Hippocampal formation (tissue), 2 donors: ENCODE results near the gene DOP1B.
"Not testable (repeated sequence)": the region's sequence is repeated elsewhere in the genome, so short reads cannot be mapped to it uniquely, and the experiment has no call there.

Experiments
- DNase-seq, 2 donors: peaks; one replicate each; lab custom pipeline; 2025; lab: John Stamatoyannopoulos, UW

DOP1B gene

GRCh38 chr21:36175771-36176565 is 19.3 kb downstream of the DOP1B start:
- DNase-seq = no peak

DNA sequence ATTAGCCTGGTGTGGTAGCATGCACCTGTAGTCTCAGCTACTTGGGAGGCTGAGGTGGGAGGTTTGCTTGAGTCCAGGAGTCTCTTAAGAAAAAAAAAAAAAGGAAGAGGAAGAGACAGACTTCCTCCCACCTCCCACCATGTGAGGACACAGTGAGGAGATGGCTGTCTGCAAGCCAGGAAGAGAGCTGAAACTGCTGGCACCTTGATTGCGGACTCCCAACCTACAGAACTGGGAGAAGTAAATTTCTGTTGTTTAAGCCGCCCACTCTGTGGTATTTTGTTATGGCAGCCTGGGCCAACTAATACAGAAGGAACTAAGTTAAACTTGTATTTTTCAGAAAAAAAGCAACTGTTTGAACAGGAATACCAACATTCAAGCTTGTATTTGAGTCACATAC is 21.7 kb downstream of the DOP1B start:
- DNase-seq = no peak

DNA sequence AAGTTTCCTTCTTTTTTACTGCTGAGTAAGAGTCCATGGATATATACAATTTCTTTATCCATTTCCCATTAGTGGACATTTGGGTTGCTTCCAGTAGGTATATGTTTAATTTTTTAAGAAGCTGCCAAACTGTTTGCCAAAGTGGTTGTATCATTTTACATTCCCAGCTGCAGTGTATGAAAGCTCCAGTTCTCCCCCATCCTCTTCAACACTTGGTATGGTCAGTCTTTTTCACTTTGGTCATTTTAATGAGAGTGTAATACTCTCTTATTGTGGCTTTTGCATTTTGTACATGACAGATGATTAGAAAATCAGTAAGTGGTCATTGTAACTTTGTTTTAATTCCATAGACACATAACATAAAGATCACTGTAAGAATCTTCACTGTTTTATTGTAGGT is 22.5 kb downstream of the DOP1B start:
- DNase-seq = no peak

DNA sequence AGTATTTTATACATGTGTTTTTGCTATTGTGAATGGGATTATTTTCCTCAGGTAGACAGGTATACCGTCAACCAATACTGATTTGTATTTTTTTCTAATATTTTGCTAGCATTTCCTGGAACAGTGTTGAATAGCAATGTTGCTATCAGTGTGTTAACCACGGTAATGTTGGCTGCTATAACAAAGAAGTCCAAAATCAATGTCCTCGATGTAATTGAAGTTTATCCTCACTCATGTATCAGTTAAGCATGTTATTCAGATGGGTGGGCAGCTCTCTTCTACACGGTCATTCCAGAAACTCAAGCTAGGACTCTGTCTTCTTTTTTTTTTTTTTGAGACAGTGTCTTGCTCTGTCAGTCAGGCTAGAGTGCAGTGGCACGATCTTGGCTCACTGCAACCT is 24.3 kb downstream of the DOP1B start:
- no peak for DNase-seq

DNA sequence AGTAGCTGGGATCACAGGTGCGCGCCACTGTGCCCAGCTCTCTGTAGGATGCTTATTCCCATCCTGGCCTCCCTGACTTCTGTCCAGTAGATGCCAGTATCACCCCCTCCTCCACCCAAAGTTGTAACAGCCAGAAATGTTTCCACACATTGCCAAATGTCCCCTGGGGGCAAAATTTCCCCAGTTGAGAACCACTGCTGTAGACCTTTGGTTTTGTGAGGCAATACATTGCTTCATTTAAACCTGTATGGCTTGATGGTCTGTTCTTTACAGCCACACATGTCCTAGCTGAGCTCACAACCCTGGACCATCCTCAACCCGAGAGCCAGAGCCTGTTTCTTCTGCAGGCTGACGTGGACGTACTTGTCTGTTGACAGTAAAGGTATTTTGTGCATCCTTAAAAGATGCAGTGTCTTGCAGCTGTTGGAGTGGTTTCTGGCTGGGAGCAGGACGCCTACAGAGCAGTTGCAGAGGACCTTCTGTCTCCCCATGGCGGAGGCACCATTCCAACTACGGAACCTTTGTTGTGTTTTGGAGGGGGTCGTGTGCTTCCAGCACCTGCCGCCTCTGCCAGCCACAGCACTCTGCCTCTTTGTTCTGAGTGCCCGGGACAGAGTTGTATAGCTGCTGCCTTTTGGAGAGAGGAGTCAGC is 26.6 kb downstream of the DOP1B start:
- no peak for DNase-seq

GRCh38 chr21:36184545-36184944 is 27.9 kb downstream of the DOP1B start:
- no peak for DNase-seq

- no peak for DNase-seq
Measured at GRCh38 chr21:36185523-36185922, 28.9 kb downstream of the DOP1B start.

DNA sequence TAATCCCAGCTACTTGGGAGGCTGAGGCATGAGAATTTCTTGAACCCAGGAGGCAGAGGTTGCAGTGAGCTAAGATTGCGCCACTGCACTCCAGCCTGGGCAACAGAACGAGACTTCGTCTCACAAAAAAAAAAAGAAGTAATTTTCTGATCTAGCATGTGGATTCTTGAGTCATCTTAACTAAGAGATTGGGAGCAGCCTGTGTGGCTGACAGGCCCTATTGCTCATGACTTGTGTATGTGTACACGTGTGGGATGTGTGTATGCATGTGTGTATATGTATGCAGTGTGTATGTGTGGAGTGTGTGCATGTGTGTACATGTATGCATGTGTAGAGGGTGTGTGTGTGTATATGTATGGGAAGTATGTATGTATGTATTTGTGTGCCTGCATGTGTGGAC is 29.5 kb downstream of the DOP1B start:
- no peak for DNase-seq

DNA sequence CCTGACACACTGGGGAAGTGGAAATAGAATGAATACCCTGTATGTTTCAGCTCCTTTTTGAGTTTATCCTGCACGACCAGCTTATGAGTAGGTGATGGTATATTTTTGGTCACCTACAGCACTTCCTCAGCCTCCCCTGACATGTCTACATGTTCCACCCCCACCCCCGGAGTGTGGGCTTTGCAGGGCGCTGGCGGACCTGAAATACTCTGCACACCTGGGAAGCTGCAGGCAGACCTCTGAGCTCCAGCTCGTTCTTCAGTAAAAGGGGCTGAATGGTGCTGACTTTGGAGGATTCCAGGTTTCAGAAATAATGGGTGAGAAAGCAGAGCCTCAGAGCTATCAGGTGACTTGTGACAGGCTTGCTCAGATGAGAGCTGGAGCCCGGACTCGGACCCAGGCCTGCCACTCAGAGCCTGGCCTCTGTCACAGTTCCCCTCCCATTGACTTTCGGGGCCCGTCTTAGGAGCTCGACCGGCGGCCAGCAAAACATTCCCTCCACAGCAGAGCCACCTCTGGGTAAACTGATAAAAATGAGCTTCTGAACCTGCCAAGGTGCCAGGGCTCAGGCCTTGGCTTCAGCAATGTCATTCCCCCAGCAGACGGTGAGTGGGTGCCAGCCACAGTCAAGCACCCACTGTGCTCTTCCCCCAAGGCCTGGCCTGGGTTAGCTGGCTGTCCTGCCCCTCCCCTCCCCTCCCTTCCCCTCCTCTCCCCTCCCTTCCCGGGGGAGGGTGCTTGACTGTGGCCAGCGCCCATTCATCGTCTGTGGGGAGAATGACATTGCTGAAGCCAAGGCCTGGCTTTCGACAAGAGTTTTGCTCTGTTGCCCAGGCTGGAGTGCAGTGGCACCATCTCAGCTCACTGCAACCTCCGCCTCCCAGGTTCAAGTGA is 30.1 kb downstream of the DOP1B start:
- no peak for DNase-seq

DNA sequence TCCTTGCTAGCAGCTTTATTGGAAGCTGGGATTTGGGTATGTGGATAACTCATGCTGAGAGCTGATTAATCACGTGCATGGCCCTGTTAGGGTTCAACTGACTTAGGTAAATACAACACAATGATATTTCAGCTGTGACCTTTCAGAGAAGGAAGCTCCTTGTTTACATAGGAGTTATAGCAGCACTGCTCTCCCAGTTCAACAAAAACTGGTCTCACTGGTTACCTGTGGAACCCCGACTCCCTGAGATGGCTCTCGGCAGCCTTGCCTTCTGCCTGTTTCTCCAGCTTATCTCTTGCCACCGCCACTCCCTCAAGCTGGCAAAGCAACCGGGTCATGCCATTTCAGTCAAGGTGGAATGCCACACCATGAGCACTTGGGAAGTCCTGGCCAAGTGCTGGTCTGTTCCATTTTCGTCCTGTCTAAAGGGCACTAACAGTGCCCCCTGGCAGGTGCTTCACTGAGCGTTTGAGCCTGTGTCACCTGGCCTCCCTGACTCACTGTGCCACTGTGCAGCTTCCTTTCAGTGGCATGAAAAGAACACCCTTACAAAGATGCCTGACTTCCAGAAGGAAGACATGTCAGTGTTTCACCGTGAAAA is 31.6 kb downstream of the DOP1B start:
- DNase-seq = no peak

DNA sequence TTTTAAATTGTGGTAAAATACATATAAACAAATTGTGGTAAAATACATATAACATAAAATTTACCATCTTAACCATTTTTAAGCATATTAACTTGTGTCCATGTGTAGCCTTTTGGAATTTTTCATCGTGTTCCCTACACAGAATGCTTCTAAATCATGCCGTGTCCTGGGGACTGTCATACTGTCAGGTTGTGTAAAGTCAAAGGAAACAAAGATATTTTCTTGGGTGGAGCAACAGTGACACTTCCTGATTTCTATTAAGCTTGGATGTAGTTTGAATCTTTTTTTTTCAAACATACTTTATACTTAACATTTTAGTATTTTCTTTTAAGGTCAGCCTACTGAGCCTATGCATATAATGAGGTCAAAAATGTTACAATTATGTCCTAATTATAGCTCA is 32.3 kb downstream of the DOP1B start:
- no peak for DNase-seq

DNA sequence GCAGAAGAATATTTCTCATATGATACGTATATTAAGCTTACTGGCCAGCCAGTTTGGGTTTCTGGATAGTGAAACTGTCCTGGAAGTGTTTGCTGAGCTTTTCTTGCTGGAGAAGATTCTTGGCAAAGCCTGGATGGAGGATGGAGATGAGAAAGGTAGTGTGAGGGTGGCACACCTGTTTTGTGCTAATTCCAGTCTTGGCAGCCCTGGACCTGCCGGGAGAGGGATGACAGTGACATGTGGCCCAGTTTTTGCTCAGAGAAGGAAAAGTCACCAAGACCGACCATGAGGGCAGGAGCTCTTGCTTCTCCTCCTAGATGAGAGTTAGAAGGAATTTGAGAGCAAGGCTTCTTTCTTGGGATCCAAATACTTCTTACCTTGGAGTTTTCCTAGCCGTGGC is 34.1 kb downstream of the DOP1B start:
- no peak for DNase-seq

GRCh38 chr21:36193200-36193599 is 36.6 kb downstream of the DOP1B start:
- no peak for DNase-seq

DNA sequence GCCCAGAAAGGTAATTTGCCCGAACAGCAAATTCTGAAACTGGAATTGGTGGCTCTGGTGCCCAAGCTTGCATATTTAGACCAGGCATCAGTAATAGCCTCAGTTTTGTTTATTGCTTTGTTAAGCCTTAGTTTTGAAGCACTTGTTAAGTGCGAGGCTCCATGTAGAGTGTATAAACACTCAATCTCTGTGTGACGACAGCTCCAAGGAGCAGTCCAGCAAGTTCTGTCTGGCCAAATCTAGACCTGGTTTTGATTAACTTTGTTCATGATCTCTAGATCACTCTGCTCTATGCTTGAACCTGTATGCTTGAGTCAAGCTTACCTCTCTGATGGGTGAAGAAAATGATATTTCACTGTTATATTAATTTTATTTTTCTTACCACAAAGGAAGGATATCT is 37.4 kb downstream of the DOP1B start:
- DNase-seq = no peak

- no peak for DNase-seq
Measured at GRCh38 chr21:36195613-36196012, 39.0 kb downstream of the DOP1B start.

DNA sequence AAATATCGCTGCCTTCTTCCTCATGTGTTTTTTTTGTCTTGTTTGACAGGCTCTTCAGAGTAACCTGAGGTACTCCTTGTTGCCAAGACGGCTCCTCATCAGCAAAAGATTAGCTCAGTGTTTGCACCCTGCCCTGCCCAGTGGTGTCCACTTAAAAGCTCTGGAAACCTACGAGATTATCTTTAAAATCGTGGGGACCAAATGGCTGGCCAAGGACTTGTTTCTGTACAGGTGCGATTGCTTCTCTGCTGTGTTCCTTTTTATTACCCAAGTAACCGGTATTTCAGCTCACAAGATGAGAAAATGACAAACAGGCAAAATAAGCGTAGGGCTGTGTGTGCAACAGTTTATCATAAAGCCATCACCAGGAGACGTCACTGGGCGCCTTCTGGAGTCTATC is 42.4 kb downstream of the DOP1B start:
- no peak for DNase-seq

DNA sequence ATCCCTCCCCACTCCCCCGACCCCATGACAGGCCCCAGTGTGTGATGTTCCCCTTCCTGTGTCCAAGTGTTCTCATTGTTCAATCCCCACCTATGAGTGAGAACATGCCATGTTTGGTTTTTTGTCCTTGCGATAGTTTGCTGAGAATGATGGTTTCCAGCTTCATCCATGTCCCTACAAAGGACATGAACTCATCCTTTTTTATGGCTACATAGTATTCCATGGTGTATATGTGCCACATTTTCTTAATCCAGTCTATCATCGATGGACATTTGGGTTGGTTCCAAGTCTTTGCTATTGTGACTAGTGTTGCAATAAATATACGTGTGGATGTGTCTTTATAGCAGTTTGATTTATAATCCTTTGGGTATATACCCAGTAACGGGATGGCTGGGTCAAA is 43.0 kb downstream of the DOP1B start:
- not testable (repeated sequence) for DNase-seq

GRCh38 chr21:36200081-36200561 is 43.5 kb downstream of the DOP1B start:
- DNase-seq = no peak

- DNase-seq = no peak
Measured at GRCh38 chr21:36202726-36203602, 46.3 kb downstream of the DOP1B start.

DNA sequence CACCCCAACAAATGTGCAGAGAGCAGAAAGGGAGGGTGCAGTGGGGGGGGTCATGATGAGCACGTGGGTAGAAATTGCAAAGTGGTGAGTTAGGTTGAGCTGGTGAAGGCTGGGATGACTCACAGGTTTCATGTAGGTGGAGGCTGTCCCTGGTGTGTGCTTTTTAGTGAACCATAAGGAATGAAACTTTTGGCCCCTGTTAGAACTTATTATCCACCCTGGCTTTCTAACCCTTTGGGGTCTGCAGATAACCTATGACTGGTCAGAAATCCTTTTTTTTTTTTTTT is 46.9 kb downstream of the DOP1B start:
- DNase-seq = no peak

- DNase-seq = no peak
Measured at GRCh38 chr21:36204980-36205379, 48.4 kb downstream of the DOP1B start.
